H9 (cell line): Measurements from ENCODE around the gene ETV6. TPM values are rescaled to one million over a fixed set of nuclear protein-coding genes. Genes with fewer than 3 reads are reported as not detected.
A peak's percentile ranks its signal among the peaks of the same experiment; 100 is the strongest.

Experiments used
- DNase-seq: peaks from one replicate; pipeline ENCODE4 v3.0.0-alpha.2; 2017
- H2AFZ ChIP-seq: one replicate; pipeline ENCODE4 v1.6.1; 2013; ENCODE audit warnings: mild to moderate bottlenecking, low read length, control low read depth, moderate library complexity
- H2AK5ac ChIP-seq: 2 replicates; pipeline ENCODE4 v1.6.1; 2013; ENCODE audit warnings: low read length, control low read depth, mixed read lengths; ENCODE audit not compliant: insufficient read length
- H2BK120ac ChIP-seq: one replicate; pipeline ENCODE4 v1.6.1; 2013; ENCODE audit warnings: low read depth, mild to moderate bottlenecking, low read length, control low read depth, inconsistent platforms; ENCODE audit not compliant: poor library complexity, severe bottlenecking
- H2BK12ac ChIP-seq: 2 replicates; pipeline ENCODE4 v1.6.1; 2013; ENCODE audit warnings: low read length, control low read depth, mixed read lengths, low read depth; ENCODE audit not compliant: insufficient read length
- H2BK15ac ChIP-seq: 2 replicates; pipeline ENCODE4 v1.6.1; 2013; ENCODE audit warnings: low read depth, low read length, control low read depth
- H2BK20ac ChIP-seq: one replicate; pipeline ENCODE4 v1.6.1; 2013; ENCODE audit warnings: low read depth, mild to moderate bottlenecking, low read length, control low read depth, inconsistent platforms; ENCODE audit not compliant: poor library complexity, severe bottlenecking
- H2BK5ac ChIP-seq: 2 replicates; pipeline ENCODE4 v1.6.1; 2013; ENCODE audit warnings: low read length, control low read depth, mixed read lengths; ENCODE audit not compliant: insufficient read length
- H3K14ac ChIP-seq: 2 replicates; pipeline ENCODE4 v1.6.1; 2013; ENCODE audit warnings: low read length, control low read depth; ENCODE audit not compliant: insufficient read depth
- H3K18ac ChIP-seq: 2 replicates; pipeline ENCODE4 v1.6.1; 2013; ENCODE audit warnings: low read depth, mild to moderate bottlenecking, mixed read lengths, low read length, control low read depth; ENCODE audit not compliant: insufficient read length
- H3K23ac ChIP-seq: 2 replicates; pipeline ENCODE4 v1.6.1; 2013; ENCODE audit warnings: low read length, control low read depth, mixed read lengths, low read depth; ENCODE audit not compliant: insufficient read length
- H3K23me2 ChIP-seq: 2 replicates; pipeline ENCODE4 v1.6.1; 2013; ENCODE audit warnings: low read depth, mild to moderate bottlenecking, mixed read lengths, low read length, control low read depth; ENCODE audit not compliant: insufficient read length, poor library complexity, severe bottlenecking
- H3K27ac ChIP-seq: 2 replicates; pipeline ENCODE4 v1.5.1; 2013; ENCODE audit warnings: low read length, control low read depth, mixed read lengths, low read depth; ENCODE audit not compliant: insufficient read length
- H3K27me3 ChIP-seq: 2 replicates; pipeline ENCODE4 v1.6.1; 2013; ENCODE audit warnings: low read length, control low read depth, inconsistent platforms; ENCODE audit not compliant: insufficient read depth
- H3K4ac ChIP-seq: 2 replicates; pipeline ENCODE4 v1.6.1; 2013; ENCODE audit warnings: low read depth, mild to moderate bottlenecking, control low read depth, inconsistent platforms, low read length, moderate library complexity
- H3K4me1 ChIP-seq: 2 replicates; pipeline ENCODE4 v1.6.1; 2013; ENCODE audit warnings: low read length, control low read depth, inconsistent platforms; ENCODE audit not compliant: insufficient read depth
- H3K4me2 ChIP-seq: 2 replicates; pipeline ENCODE4 v1.6.1; 2013; ENCODE audit warnings: low read length, control low read depth, mixed read lengths; ENCODE audit not compliant: insufficient read length, insufficient read depth
- H3K56ac ChIP-seq: 2 replicates; pipeline ENCODE4 v1.6.1; 2013; ENCODE audit warnings: low read depth, mild to moderate bottlenecking, mixed read lengths, low read length, control low read depth; ENCODE audit not compliant: insufficient read length
- H3K79me1 ChIP-seq: 2 replicates; pipeline ENCODE4 v1.6.1; 2013; ENCODE audit warnings: low read depth, mild to moderate bottlenecking, moderate library complexity, low read length, control low read depth, inconsistent platforms; ENCODE audit not compliant: insufficient read depth, poor library complexity, severe bottlenecking
- H3K79me2 ChIP-seq: 2 replicates; pipeline ENCODE4 v1.6.1; 2013; ENCODE audit warnings: low read length, control low read depth, inconsistent platforms; ENCODE audit not compliant: insufficient read depth
- H3K9ac ChIP-seq: 2 replicates; pipeline ENCODE4 v1.6.1; 2013; ENCODE audit warnings: low read length, control low read depth, mixed read lengths; ENCODE audit not compliant: insufficient read length; ENCODE audit errors: extremely low read depth
- H3K9me3 ChIP-seq: one replicate; pipeline ENCODE4 v1.6.1; 2013; ENCODE audit warnings: low read depth, low read length, inconsistent platforms; ENCODE audit not compliant: control insufficient read depth
- H3T11ph ChIP-seq: one replicate; pipeline ENCODE4 v1.6.1; 2013; ENCODE audit warnings: mild to moderate bottlenecking, low read length, control low read depth, inconsistent platforms
- H4K20me1 ChIP-seq: one replicate; pipeline ENCODE4 v1.6.1; 2013; ENCODE audit not compliant: control insufficient read depth, insufficient read length, insufficient read depth
- H4K5ac ChIP-seq: 2 replicates; pipeline ENCODE4 v1.6.1; 2013; ENCODE audit warnings: low read depth, mild to moderate bottlenecking, mixed read lengths, low read length, control low read depth; ENCODE audit not compliant: insufficient read length
- H4K8ac ChIP-seq: replicated peaks from 2 replicates; pipeline ENCODE4 v1.6.1; 2013; ENCODE audit warnings: low read length, control low read depth, mixed read lengths, low read depth; ENCODE audit not compliant: insufficient read length
- H4K91ac ChIP-seq: 2 replicates; pipeline ENCODE4 v1.6.1; 2013; ENCODE audit warnings: low read depth, mild to moderate bottlenecking, moderate library complexity, mixed read lengths, low read length, control low read depth; ENCODE audit not compliant: insufficient read length
- H3K27ac Mint-ChIP-seq, 3 experiments: 2 replicates in 2 of 3; 3 replicates in 1 of 3; pipeline ENCODE4 v1.8.0; 2020 to 2021; ENCODE audit warnings: mixed read lengths in 3 of 3, mild to moderate bottlenecking in 1 of 3, moderate library complexity in 1 of 3
- H3K27me3 Mint-ChIP-seq: 2 replicates; pipeline ENCODE4 v1.8.0; 2021; ENCODE audit warnings: low read depth, mild to moderate bottlenecking, moderate library complexity, mixed read lengths
- H3K36me3 Mint-ChIP-seq, 3 experiments: 2 replicates in 2 of 3; 3 replicates in 1 of 3; pipeline ENCODE4 v1.8.0; 2020 to 2021; ENCODE audit warnings: low read depth in 3 of 3, mixed read lengths in 3 of 3; ENCODE audit not compliant: insufficient read depth in 1 of 3
- H3K4me1 Mint-ChIP-seq, 2 experiments: 2 replicates each; pipeline ENCODE4 v1.8.0; 2020; ENCODE audit warnings: mixed read lengths in 2 of 2
- H3K4me3 Mint-ChIP-seq, 2 experiments: 2 replicates in 1 of 2; 3 replicates in 1 of 2; pipeline ENCODE4 v1.8.0; 2020 to 2021; ENCODE audit warnings: mild to moderate bottlenecking in 2 of 2, mixed read lengths in 2 of 2, moderate library complexity in 1 of 2
- H3K9me3 Mint-ChIP-seq, 2 experiments: 2 replicates in 1 of 2; 3 replicates in 1 of 2; pipeline ENCODE4 v1.8.0; 2020; ENCODE audit warnings: mild to moderate bottlenecking in 2 of 2, mixed read lengths in 2 of 2, moderate library complexity in 1 of 2
- WGBS: extraction: QIAGEN DNeasy Blood & Tissue Kit; methylation state at CpG from one replicate; pipeline ENCODE4 v1.1.7; 2013; ENCODE audit warnings: missing lambda C conversion rate, low lambda C conversion rate, mixed read lengths; ENCODE audit not compliant: insufficient read length; ENCODE audit errors: extremely low coverage; 5-methylcytosine and 5-hydroxymethylcytosine counted together
- total RNA-seq: library from RNA; stranded (reverse); gene quantifications from 2 replicates; pipeline ENCODE4 v1.2.1, GENCODE V29; 2021
- TF ChIP-seq, protein P1 (sequence below): fragments of 200-600 bp; sonication (generic); conservative IDR thresholded peaks from 3 replicates; pipeline ENCODE4 v1.8.0; 2021; ENCODE audit warnings: antibody characterized with exemption, mild to moderate bottlenecking

Gene ETV6
- total RNA-seq, 1 experiment from 2014 or later = 28.7 TPM

DNA sequence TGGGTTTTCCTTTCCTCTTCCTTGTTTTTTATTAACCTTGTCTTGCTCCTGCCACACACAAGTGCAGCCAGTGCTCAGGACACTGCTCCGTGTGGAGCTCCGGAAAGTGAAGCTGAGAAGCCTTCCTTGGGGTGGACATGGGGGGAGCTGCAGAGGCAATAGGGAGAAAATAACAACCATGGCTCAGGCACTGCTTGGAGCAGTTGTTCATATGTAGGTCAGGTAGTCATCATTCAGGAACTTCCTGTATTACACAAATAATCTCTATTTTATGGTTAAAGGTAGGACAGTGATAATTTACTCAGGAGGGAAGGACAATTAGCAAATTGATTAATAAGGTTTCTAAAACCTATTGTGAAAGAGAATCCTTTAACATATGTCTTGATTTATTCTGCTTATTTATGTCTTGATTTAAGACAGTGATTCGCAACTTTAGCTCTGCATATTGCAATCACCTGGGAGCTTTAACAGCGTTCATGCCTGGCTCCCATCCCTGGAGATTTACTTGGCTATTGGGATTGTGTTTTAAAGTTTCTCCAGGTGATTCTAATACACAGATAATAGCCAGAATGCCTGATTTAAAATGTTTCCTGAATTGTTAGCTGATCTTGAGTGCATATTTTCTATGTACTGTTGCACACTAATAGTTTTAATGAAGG lies 92.1 kb downstream of the ETV6 start:
- H3K18ac ChIP-seq = no peak overlapping the region
- H2BK120ac ChIP-seq = no peak overlapping the region
- Mint-ChIP-seq H3K36me3 (no peaks in the 10 kb centered on the region), H3K27ac (peak overlapping the region in 1 of 3 experiments; percentile 65; a peak in 3 of 7 replicates), H3K9me3 (no peaks in the 10 kb centered on the region), H3K4me3 (peak overlapping the region in 1 of 2 experiments; percentile 31; a peak in 1 of 5 replicates), H3K4me1 (peaks cover 50 to 54% of the 10 kb centered on the region in 2 experiments), H3K27me3 (no peaks in the 10 kb centered on the region)
- no peak overlapping the region for H4K8ac ChIP-seq
- no peaks in the 10 kb centered on the region for H3K23me2 ChIP-seq
- 0 out of 2 replicates have a peak, but pooled peaks cover 2% of the 10 kb centered on the region for H3K79me2 ChIP-seq
- H3K9me3 ChIP-seq = no peaks in the 10 kb centered on the region
- H2BK20ac ChIP-seq = no peak overlapping the region
- H3K27me3 ChIP-seq = no peaks in the 10 kb centered on the region
- no peak overlapping the region for H3K9ac ChIP-seq
- no peak overlapping the region for H4K5ac ChIP-seq
- no peaks in the 10 kb centered on the region for H3K79me1 ChIP-seq
- no peak overlapping the region for H2BK12ac ChIP-seq
- no peak overlapping the region for H3K56ac ChIP-seq
- no peak overlapping the region for H3K14ac ChIP-seq
- peaks cover 2% of the 10 kb centered on the region for H4K20me1 ChIP-seq
- H2AK5ac ChIP-seq = no peak overlapping the region
- no peak overlapping the region for H4K91ac ChIP-seq
- no CpG with 5 or more reads among the region's 4 CpGs for WGBS
- H3K23ac ChIP-seq = no peak overlapping the region
- H3T11ph ChIP-seq = no peak overlapping the region
- H3K4me2 ChIP-seq = no peak overlapping the region
- H2AFZ ChIP-seq = no peak overlapping the region
- no peak overlapping the region for H3K4ac ChIP-seq
- no peak overlapping the region for H2BK15ac ChIP-seq
- TF ChIP-seq, protein P1, sequence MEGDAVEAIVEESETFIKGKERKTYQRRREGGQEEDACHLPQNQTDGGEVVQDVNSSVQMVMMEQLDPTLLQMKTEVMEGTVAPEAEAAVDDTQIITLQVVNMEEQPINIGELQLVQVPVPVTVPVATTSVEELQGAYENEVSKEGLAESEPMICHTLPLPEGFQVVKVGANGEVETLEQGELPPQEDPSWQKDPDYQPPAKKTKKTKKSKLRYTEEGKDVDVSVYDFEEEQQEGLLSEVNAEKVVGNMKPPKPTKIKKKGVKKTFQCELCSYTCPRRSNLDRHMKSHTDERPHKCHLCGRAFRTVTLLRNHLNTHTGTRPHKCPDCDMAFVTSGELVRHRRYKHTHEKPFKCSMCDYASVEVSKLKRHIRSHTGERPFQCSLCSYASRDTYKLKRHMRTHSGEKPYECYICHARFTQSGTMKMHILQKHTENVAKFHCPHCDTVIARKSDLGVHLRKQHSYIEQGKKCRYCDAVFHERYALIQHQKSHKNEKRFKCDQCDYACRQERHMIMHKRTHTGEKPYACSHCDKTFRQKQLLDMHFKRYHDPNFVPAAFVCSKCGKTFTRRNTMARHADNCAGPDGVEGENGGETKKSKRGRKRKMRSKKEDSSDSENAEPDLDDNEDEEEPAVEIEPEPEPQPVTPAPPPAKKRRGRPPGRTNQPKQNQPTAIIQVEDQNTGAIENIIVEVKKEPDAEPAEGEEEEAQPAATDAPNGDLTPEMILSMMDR = no peak
- no peak overlapping the region for H2BK5ac ChIP-seq
- no peak overlapping the region for H3K27ac ChIP-seq
- no peak for DNase-seq
- H3K4me1 ChIP-seq = peaks cover 10% of the 10 kb centered on the region
